Upper lobe of left lung (tissue), 4 donors: ENCODE data around the gene TBC1D14.

Experiments used
- CTCF ChIP-seq, 6 experiments: fragments of 450-650 bp in 4 of 6; fragments of 200-600 bp in 2 of 6; sonication (generic) in 2 of 6; IDR thresholded peaks; one replicate each; pipeline ENCODE4 v1.5.1; 2016 to 2019; ENCODE audit warnings: antibody characterized with exemption in 6 of 6
- EP300 ChIP-seq, 4 donors: sonication (generic); formaldehyde crosslinking; IDR thresholded peaks; one replicate each; pipeline ENCODE4 v1.5.1; 2017; ENCODE audit warnings: antibody characterized with exemption in 4 of 4, control low read depth in 2 of 4
- POLR2A ChIP-seq, 4 donors: fragments of 450-650 bp; IDR thresholded peaks; one replicate each; pipeline ENCODE4 v1.5.1; 2016 to 2017; ENCODE audit warnings: antibody characterized with exemption in 4 of 4, mild to moderate bottlenecking in 2 of 4

GRCh38 chr4:6900956-6901355 is 8.7 kb upstream of the TBC1D14 start:
- no peak for TF ChIP-seq POLR2A (IDR thresholded peaks at IDR 0.05)
- TF ChIP-seq CTCF (IDR thresholded peaks at IDR 0.05): no peak
- TF ChIP-seq EP300 (IDR thresholded peaks at IDR 0.05): no peak
